Inferior parietal cortex (tissue), 1 donor: ENCODE results near the gene ASB2.
A peak's percentile ranks its signal among the peaks of the same experiment; 100 is the strongest.

Experiments
- DNase-seq: peaks from one replicate; pipeline ENCODE4 v3.0.0-alpha.2; 2016; ENCODE audit errors: extremely low spot score

ASB2 gene

DNA sequence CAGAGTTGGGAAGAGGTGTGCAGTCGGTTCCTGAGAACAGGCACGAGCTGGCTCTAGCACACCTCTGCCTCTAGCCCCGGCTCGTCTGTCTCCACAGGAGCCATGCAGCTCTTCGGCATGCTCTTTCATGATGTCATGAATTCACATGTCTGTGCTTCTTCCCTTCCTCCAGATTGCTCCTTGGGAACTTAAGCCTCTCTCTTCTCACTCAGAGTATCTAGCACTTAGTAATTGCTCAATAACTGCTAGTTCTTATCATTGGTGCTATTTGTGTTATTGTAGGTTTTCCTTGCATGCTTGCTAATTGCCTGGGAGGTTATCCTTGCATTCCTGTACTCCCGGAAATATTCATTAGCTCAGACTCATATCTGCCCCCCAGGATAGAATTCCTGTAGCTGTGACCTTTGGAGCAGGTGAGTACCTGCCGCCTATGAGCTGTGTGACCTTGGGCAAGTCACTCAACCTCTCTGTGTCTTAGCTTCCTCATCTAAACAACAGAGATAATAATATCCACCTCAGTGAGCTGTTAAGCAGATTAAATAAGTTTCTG, 29.8 kb downstream of the ASB2 start:
- no peak for DNase-seq

DNA sequence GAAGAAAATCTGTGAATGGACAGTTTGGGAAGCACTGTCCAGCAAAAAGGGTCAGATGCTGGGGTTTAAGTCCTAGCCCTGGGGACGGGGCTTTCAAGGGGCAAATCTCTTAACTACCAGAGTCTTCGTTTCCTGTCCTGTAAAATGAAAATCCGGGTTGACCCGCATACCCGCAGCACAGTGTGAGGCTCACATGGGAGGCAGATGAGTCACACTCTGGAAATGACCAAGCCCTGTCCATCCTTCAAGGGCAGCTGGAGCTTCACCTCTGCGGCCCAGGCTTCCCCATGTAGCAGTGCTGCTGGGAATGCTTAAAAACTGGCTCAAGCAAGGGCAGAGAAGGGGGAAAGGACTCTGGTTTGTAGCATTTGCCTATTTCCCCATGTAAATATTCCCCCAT, 30.3 kb downstream of the ASB2 start:
- DNase-seq, result no peak

DNA sequence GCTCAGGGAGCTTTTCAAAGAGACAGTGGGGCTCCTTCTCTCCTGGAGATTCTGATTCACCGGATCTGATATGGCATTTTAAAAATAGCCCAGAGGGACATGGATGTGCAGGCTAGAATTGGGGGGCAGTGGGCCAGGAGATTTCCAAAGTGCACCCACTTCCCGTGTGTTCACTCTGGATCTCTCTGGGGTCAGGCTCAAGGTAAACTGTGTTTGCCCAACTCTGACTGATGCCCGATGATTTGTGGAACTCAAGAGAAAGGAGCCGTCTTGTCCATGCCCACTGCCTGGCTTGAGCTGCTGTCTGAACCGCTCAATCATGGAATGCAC, 31.3 kb downstream of the ASB2 start:
- no peak for DNase-seq

DNA sequence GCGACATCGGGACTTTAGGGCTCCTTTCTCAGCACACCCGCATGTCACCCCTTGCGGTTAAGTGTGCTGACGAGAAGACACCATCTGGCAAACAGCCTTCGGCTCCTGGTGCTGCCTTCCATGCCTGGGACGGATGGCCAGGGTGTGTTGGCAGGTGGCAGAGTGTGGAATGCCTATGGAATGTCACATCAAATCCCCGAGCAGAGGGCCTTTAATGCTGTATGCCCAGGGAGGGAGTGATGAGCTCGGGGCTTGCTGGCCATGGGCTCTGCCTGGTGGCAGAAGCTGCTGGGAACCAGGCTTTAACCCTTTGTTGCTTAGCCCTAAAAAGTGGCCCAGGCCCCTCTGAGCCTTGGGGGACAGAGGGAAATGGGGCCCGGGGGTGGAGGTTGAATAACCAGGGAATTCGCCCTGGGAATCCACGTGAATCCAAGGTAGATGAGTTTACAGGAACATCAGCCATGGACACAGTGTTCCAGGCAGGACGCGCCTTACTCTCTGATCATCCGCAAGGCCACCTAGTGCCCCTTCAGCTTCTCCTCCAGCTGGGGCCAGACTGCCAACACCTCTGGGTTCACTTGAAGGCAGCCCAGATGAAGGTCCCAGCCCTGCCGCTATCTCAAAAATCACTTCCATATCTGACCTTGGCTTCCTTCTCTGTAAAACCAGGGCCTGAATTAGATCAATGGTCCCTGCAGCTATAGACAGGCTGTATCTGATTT, 31.9 kb downstream of the ASB2 start:
- no peak for DNase-seq

DNA sequence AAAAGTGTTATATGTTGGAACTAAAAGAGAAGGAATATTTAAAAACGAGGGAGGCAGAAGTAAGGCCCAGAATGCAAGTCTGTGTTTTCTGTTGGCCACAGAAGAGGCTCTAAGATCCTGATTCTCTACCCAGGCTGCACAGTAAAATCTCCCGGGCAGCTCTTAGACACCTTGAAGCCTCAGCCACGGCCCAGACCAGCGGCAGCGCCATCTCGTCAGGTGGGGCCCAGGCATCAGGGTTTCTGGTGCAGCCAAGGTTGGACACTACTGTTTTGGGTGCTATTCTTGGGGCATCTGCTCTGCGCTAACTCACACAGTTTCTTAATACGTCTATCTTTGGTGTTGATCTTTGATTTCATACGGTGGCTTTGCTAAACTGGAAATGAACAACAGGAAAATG, 32.4 kb downstream of the ASB2 start:
- no peak for DNase-seq

DNA sequence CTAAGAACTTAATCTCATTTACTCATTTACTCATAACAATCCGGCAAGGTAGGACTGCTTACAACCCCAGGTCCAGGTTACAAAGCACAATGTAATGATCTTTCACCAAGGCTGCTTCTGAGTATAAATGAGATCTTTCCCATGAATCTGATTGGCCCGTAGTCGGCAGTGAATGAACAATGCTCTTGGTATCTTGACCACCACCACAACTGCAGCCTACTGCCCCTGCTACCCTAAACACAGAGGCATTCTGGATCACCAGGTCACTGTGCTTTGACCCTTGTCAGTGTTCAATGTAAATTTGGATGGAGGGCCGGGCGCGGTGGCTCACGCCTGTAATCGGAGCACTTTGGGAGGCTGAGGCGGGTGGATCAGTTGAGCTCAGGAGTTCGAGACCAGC, 33.3 kb downstream of the ASB2 start:
- DNase-seq, result no peak

DNA sequence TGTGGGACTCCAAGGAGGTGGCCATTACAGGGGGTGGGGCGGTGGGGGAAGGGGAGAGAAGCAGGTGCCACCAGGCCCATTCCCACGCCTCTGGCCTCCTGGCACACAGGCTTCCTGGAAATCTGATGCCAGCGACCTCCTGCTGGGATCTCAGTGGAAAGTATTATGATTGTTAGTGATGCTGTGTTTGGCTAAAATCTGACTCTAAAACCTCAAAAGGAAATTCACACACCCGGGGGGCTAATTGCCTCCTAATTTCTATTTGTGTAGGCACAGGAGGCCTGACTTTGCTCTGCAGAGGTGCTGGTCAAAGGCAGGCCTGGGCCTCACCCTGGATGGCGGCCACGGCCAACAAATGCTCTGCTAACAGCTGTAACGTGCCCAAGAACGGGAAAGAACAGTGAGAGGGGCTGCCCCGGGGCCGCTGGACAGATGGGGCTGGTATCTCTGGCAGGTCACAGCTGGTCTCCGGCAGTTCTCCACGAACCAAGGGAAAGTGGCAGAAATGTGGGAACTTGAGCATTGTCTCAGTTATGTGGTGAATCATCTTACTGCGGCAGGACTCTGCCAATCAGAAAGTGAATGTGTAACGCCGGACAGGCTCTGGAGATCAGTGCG, 35.0 kb downstream of the ASB2 start:
- DNase-seq, result no peak

DNA sequence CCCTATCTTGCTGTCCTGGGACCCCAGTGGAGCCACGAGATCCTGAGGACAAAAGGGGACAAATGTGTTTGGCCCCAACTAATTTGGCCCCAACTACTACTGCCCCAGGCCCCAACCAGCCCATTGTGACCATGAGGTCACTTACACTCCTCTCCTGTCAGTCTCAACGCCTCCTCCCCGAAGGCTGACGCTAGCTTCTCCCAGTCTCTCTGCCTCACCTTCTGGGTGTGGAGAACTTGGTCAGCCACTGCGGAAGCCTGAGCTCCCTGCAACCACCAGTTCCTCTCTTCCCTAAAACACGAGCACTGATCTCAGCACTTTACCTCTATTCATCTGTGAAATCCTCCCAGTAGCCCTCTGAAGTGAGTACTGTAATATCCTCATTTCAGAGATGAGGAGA, 35.9 kb downstream of the ASB2 start:
- DNase-seq, result no peak

DNA sequence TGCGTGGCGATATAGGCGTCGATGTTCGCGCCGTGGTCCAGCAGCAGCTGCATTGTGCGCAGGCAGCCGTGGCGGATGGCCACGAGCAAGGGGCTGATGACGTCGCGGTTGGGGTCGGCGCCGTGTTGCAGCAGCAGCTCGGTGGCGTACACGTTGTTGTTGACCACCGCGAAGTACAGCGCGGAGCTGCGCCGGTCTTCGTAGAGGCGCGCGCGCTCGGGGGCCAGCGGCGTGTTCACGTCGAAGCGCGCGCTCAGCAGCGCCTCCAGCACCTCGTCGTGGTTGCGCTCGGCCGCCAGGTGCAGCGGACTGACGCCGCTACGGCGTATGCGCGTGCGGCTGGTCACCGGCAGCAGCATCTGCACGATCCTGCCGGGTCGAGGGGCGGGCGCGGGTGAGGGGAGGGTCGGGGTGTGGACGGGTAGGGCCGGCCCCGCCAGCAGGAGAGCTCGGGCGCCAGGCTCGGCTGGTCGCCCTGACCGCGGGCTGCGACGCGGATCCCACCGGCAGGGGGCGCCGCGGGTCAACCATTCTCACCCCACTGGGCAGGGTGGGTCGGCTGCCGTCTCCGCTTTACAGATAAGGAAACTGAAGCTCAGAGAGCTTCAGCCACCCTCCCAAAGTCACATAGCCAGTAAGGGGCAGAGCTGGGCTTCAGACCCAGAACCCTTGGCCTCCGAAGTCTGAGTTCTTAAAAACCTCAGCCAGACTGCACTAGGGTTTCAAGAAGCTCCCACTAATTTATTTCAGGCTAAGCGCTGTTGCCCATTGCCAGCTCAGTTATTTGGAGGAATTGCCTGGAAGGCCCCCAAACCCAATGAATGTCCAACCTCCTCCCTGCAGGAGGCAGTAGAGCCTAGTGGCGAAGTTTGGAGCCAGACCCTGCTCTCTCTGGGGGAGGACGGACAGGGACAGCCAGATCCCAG, 36.8 kb downstream of the ASB2 start:
- peak; percentile 63 for DNase-seq

DNA sequence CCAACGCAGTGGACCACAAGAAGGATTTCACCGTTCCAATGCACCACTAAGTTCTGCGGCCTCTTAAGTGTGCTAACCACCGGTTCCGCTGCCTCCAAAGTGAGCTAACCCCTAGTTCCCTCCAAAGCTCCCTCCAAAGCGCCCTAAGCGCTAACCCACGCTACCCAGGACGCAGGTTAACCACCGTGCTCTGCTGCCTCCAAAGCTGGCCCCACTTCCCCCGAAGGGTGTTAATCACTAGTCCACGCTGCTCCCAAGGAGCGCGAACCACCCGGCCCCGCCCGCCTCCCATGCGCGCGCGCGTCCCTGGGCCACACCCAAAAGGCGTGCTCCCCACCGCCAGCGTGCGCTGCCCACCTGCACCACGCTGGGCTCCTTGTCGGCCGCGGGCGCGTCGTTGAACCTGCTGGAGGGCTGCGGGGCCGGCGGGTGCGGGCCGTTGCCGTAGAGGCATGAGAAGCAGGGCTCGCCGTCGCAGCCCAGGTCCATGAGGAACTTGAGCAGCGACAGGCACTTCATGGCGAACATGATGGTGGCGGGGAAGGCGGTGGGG, 37.5 kb downstream of the ASB2 start:
- no peak for DNase-seq

DNA sequence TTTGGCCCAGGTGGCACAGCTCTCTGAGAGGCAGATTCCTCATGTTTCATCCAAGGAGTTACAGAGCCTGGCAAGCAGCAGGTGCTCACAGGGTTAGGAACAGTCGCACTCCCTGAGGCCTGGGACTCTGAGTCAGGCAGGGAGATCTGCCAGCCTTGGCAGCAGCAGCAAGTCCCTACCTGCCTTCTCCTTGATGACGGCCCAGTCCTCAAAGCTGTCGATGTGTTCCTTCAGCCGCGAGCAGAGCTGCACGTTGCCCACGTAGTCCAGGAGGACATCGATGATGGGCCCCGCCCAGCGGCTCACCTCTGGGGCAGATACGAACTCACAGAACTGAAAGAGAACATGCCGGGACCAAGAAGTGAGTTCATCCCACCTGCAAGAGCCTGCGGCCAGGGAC, 38.9 kb downstream of the ASB2 start:
- no peak for DNase-seq

DNA sequence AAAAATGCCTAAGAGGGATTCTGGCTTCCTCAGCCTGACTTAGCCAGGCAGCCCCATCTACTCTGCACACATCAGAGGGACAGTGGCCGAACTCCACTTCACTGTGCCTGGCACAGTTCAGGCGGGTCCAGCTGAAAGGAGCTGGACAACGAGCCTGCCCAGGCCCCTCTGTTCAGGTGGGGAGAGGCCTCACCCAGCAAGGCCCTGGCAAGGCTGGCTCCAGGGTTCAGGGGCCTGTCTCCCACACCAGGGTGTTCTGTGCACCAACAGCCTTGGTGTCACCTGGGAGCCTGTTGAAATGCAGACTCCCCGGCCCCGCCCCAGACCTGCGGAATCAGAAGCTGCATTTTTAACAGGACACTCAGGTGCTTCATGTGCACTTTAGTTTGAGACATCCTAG, 39.4 kb downstream of the ASB2 start:
- no peak for DNase-seq

DNA sequence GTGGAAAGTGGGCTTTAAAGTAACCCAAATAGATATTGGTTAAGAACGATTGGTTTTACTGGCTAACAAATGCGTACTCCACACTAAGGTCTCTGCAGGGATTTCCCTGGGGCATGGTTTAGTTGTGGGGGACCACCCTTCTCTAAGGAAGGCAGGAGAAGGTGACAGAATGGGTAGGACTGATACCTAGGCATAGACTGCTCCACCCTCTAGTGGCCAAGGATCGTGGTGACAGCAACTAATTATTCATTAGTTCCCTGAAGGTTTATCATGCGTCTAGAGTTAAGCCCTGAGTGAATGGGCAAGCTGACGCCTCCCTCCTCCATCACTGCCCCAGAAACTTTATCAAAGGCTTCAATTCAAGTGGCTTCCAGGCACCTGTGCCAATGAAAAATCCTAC, 40.1 kb downstream of the ASB2 start:
- DNase-seq, result peak; percentile 22

DNA sequence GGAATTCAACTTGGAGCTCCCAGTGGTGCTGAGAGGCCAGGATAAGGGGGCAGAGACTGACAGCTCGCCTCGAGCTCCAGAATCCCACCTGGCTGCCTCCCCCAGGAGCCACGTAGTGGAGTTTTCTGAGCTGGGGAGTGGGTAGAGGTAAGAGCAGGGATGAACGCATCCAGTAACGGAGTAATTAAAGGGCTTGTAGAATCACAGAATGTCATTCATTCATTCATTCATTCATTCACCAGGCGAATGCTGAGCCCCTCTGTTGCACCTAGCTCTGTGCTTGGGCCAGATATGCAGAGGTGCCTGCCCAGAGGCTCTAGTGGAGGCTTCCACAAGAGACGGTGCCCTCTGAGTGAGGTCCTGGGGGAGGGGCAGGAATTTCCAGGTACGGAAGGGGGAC, 41.2 kb downstream of the ASB2 start:
- no peak for DNase-seq

DNA sequence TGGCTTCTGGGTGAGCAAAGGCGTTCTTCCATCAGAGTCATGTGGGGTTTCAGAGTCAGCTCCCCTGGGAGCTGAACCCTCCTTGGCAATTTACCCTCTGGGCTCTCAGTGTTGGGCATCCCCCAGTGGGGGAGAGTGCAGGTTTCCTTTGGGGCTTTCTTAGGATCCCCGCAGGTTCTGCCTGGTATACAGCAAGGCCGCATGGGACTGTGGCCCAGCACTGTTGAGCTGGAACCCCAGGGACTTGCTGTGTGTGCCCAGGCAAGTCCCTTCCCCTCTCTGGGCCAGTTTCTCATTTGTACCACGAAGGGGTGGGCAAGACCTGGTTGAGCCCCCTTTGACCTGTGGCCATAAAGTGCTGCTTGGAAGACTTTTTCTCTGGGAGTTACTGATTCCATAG, 43.7 kb downstream of the ASB2 start:
- DNase-seq, result no peak

DNA sequence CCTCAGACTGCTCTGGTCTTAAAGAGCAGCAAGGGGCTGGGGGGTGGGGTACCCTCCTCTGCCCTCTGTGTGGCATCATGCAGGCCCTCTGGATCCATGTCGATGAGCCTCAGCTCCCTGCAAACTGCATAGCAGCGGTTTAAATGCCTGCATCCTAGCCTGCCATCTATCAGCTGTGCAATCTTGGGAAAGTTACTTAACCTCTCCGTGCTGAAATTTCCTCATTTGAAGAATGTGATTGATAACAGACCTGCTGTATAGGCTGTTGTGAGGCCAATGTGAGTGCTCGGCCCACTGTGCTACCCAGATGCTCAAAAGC, 45.4 kb downstream of the ASB2 start:
- no peak for DNase-seq

DNA sequence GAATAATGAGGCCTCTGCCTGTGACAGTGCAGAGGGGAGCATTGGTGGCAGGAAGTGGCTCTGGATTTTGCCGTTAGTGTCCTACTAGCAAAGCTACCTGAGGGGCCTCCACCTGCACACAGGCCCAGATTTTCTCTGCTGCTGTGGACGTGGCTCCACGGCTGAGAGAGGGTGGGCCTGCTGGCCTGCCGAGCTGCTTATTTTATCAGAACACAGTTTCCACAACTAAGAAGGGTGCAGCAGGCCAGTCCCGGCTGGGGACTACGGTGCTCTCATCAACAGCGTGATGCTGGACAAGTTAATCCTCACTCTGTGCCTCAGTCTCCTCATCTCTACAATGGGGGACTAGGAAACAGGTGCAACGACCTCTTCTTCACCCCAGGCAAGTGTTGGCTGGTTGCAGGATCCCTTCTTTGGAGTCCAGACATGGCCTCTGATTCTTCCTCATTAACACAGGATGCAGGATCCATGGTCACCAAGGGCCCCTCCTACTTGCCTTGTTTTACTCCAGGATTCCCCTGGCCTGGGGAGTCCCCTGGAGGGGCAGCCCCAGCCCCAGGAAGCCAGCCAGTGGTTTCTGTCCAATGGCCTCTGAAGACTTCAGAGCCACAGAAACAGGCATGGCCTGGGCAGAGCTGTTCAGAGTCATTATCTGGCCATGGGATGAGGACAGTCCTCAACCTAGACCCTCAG, 45.9 kb downstream of the ASB2 start:
- no peak for DNase-seq

DNA sequence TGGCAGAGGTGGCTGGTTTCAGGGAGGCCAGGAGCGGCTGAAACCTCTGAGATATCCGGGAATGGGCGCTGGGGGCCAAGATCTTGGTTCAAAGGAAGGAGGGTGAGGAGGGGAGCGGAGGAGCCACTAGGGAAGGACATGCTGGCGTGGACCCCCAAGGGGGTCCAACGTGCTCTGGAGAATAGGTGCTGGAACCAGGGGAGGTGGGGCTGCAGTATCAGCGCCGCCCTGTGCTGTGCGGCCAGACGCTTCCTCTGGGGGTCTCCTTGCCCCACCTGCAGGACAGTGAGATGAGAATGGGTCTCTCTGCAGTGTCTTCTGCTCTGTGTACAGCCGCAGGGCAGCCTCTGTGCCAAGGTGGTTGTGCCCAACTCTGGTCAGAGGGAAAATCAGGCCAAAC, 46.7 kb downstream of the ASB2 start:
- no peak for DNase-seq

DNA sequence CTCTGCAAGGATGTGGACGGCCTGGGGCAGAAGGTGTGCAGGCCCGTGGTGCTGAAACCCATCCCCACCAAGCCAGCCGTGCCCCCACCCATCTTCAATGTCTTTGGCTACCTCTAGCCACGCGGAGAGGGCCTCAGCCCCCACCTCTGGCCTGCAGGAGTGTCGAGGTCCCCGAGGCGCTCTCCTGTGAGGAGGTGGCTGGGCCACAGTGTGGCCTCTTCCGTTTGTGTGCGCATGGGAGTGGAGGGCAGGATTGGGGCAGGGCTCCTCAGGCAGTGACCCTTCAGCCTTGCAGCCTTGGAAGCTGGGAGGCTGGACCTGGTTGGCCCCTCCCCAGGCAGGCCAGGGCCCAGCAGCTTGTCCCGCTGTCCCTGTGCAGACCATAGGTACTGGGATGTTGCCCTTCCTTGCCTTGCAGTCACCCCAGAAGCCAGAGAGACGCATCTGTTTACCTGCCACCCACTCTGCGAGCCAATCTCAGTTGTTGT, 47.3 kb downstream of the ASB2 start:
- no peak for DNase-seq

DNA sequence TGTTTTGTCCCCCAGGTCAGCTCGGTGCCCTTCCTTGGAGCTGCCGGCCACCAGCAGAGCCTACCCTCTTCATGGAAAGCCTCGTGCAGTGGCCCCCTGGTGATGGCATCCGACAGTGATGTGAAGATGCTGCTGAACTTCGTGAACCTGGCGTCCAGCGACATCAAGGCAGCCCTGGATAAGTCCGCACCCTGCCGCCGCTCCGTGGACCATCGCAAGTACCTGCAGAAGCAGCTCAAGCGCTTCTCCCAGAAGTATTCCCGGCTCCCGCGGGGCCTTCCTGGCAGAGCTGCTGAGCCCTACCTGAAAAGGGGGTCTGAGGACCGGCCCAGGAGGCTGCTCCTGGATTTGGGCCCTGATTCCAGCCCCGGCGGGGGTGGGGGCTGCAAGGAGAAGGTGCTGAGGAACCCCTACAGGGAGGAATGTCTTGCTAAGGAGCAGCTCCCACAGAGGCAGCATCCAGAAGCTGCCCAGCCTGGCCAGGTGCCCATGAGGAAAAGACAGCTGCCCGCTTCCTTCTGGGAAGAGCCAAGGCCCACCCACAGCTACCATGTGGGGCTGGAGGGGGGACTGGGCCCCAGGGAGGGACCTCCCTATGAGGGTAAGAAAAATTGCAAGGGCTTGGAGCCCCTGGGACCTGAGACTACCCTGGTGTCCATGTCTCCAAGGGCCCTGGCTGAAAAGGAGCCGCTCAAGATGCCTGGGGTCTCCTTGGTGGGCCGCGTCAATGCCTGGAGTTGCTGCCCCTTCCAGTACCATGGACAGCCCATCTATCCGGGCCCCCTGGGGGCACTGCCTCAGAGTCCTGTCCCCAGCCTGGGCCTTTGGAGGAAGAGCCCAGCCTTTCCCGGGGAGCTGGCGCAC, 48.0 kb downstream of the ASB2 start:
- DNase-seq, result no peak

DNA sequence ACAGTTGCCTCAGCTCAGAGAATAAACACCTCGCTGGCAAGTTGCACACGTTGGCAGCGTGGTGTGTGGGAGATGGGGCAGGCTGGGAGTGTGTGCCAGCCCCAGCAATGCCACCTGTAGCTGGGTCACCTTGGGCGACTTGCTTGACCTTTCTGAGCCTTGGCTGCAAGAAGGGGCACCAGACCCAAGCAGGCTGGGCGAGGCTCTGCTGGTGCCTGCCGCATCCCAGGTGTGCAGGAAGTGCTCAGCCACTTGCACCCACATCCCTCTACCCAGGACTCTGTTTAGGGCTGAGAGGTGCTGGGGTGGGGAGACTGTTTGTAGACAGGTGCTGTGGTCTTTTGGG, 48.6 kb downstream of the ASB2 start:
- no peak for DNase-seq
